GM21367 (cell line): ENCODE data around the gene RUBCNL.
"Not testable (repeated sequence)": the region's sequence is repeated elsewhere in the genome, so short reads cannot be mapped to it uniquely, and the experiment has no call there.

Source experiments
- ATAC-seq: cut with Tn5 transposase; IDR thresholded peaks from one replicate; pipeline ENCODE4 v1.9.1; 2021; ENCODE audit not compliant: unreplicated experiment

Gene RUBCNL

GRCh38 chr13:46377554-46377953 lies 9.5 kb downstream of the RUBCNL start:
- no peak for ATAC-seq

- ATAC-seq = no peak
These were observed 12.3 kb downstream of the RUBCNL start for GRCh38 chr13:46374710-46375109.

GRCh38 chr13:46373623-46374022 lies 13.4 kb downstream of the RUBCNL start:
- ATAC-seq = no peak

- ATAC-seq = not testable (repeated sequence)
These were observed 14.1 kb downstream of the RUBCNL start for GRCh38 chr13:46372938-46373337.

GRCh38 chr13:46372071-46372470 lies 15.0 kb downstream of the RUBCNL start:
- no peak for ATAC-seq

- peak; percentile 63 for ATAC-seq
These were observed 17.4 kb downstream of the RUBCNL start for GRCh38 chr13:46369506-46370277.

GRCh38 chr13:46367617-46368327 lies 19.3 kb downstream of the RUBCNL start:
- no peak for ATAC-seq

GRCh38 chr13:46361276-46361934 lies 25.6 kb downstream of the RUBCNL start:
- no peak for ATAC-seq

- ATAC-seq = no peak
These were observed 26.4 kb downstream of the RUBCNL start for GRCh38 chr13:46360604-46361003.

- ATAC-seq = no peak
These were observed 27.3 kb downstream of the RUBCNL start for GRCh38 chr13:46359714-46360113.

GRCh38 chr13:46355901-46356590 lies 31.0 kb downstream of the RUBCNL start:
- no peak for ATAC-seq

- no peak for ATAC-seq
These were observed 32.0 kb downstream of the RUBCNL start for GRCh38 chr13:46355088-46355468.

- no peak for ATAC-seq
These were observed 32.6 kb downstream of the RUBCNL start for GRCh38 chr13:46354156-46355087.

GRCh38 chr13:46352805-46353204 lies 34.2 kb downstream of the RUBCNL start:
- no peak for ATAC-seq

- no peak for ATAC-seq
These were observed 37.0 kb downstream of the RUBCNL start for GRCh38 chr13:46350003-46350402.

- no peak for ATAC-seq
These were observed 38.1 kb downstream of the RUBCNL start for GRCh38 chr13:46348961-46349360.

GRCh38 chr13:46347277-46347676 lies 39.8 kb downstream of the RUBCNL start:
- ATAC-seq = no peak

- no peak for ATAC-seq
These were observed 41.2 kb downstream of the RUBCNL start for GRCh38 chr13:46345866-46346265.

- no peak for ATAC-seq
These were observed 41.7 kb downstream of the RUBCNL start for GRCh38 chr13:46345398-46345797.

GRCh38 chr13:46343279-46343994 lies 43.6 kb downstream of the RUBCNL start:
- no peak for ATAC-seq
